Large intestine (tissue), 3 donors: ENCODE data around the gene SPTBN2. TPM values are rescaled to one million over a fixed set of nuclear protein-coding genes. Genes with fewer than 3 reads are reported as not detected.
"Not testable (repeated sequence)": the region's sequence is repeated elsewhere in the genome, so short reads cannot be mapped to it uniquely, and the experiment has no call there.

Experiments
- DNase-seq, 2 donors: peaks; one replicate each; pipeline versions ENCODE4 v3.0.0 to v3.0.0-alpha.2; 2013
- H3K27ac ChIP-seq: one replicate; pipeline ENCODE4 v1.5.1; 2013; ENCODE audit warnings: low read length
- H3K27me3 ChIP-seq: 2 replicates; pipeline ENCODE4 v1.6.1; 2013; ENCODE audit warnings: low read length; ENCODE audit not compliant: control insufficient read depth, insufficient read depth
- H3K36me3 ChIP-seq: 2 replicates; pipeline ENCODE4 v1.6.1; 2013; ENCODE audit warnings: low read length; ENCODE audit not compliant: control insufficient read depth, insufficient read depth
- H3K4me1 ChIP-seq: one replicate; pipeline ENCODE4 v1.6.1; 2013; ENCODE audit warnings: low read length; ENCODE audit not compliant: control insufficient read depth, insufficient read depth
- H3K4me3 ChIP-seq: one replicate; pipeline ENCODE4 v1.5.1; 2013; ENCODE audit warnings: low read length
- H3K9me3 ChIP-seq: one replicate; pipeline ENCODE4 v1.6.1; 2013; ENCODE audit warnings: mild to moderate bottlenecking, low read depth, low read length, moderate library complexity; ENCODE audit not compliant: control insufficient read depth
- WGBS: methylation state at CpG from one replicate; pipeline ENCODE4 v1.1.5; 2013; ENCODE audit warnings: low lambda C conversion rate; ENCODE audit not compliant: insufficient coverage; 5-methylcytosine and 5-hydroxymethylcytosine counted together
- polyA plus RNA-seq: library from polyadenylated mRNA; unstranded; fragments of 120-200 nt; gene quantifications from one replicate; pipeline ENCODE4 v1.2.1, GENCODE V29; 2013

Gene SPTBN2
- polyA plus RNA-seq, 1 donor, result 7.1 TPM

- H3K36me3 ChIP-seq, DNase-seq, H3K9me3 ChIP-seq, H3K27ac ChIP-seq, H3K4me3 ChIP-seq: not testable (repeated sequence)
- WGBS, result 100% methylated on average over 1 of the region's 5 CpGs
- Histone ChIP-seq H3K4me1 (peaks cover 23% of the 10 kb centered on the region), H3K27me3 (peaks cover 37% of the 10 kb centered on the region)
Observed at GRCh38 chr11:66724167-66724566, 4.8 kb downstream of the SPTBN2 start.

- no peak overlapping the region for H3K4me3 ChIP-seq
- peaks cover 28% of the 10 kb centered on the region for H3K4me1 ChIP-seq
- H3K36me3 ChIP-seq, result no peaks in the 10 kb centered on the region
- H3K27me3 ChIP-seq, result peaks cover 33% of the 10 kb centered on the region
- H3K9me3 ChIP-seq, result peaks cover 3% of the 10 kb centered on the region
- no peak overlapping the region for H3K27ac ChIP-seq
- no CpG with 5 or more reads among the region's 5 CpGs for WGBS
- DNase-seq, result no peak
Observed at GRCh38 chr11:66723693-66724092, 5.3 kb downstream of the SPTBN2 start.

- peaks cover 29% of the 10 kb centered on the region for H3K27me3 ChIP-seq
- H3K4me3 ChIP-seq, result no peak overlapping the region
- no CpG with 5 or more reads among the region's 16 CpGs for WGBS
Observed at GRCh38 chr11:66722745-66723651, 6.0 kb downstream of the SPTBN2 start.

GRCh38 chr11:66721939-66722338 lies 7.1 kb downstream of the SPTBN2 start:
- H3K27me3 ChIP-seq, result peaks cover 22% of the 10 kb centered on the region
- H3K27ac ChIP-seq, result no peak overlapping the region
- no peaks in the 10 kb centered on the region for H3K36me3 ChIP-seq
- no peak for DNase-seq
- no peaks in the 10 kb centered on the region for H3K9me3 ChIP-seq
- peaks cover 35% of the 10 kb centered on the region for H3K4me1 ChIP-seq
- no peak overlapping the region for H3K4me3 ChIP-seq
- no CpG with 5 or more reads among the region's 9 CpGs for WGBS

More at GRCh38 chr11:66722745-66723651, 6.0 kb downstream of the SPTBN2 start:
- Histone ChIP-seq H3K36me3 (no peaks in the 10 kb centered on the region), H3K4me1 (peaks cover 34% of the 10 kb centered on the region), H3K27ac (no peak overlapping the region), H3K9me3 (peaks cover 3% of the 10 kb centered on the region)
- DNase-seq, result no peak

GRCh38 chr11:66720899-66721470 lies 8.0 kb downstream of the SPTBN2 start:
- H3K4me1 ChIP-seq, result peaks cover 35% of the 10 kb centered on the region
- no peaks in the 10 kb centered on the region for H3K9me3 ChIP-seq
- no CpG with 5 or more reads among the region's 13 CpGs for WGBS
- peak overlapping the region; percentile 39 for H3K27ac ChIP-seq
- no peak for DNase-seq
- H3K36me3 ChIP-seq, result no peaks in the 10 kb centered on the region
- H3K27me3 ChIP-seq, result peaks cover 13% of the 10 kb centered on the region
- no peak overlapping the region for H3K4me3 ChIP-seq

- Histone ChIP-seq H3K9me3 (no peaks in the 10 kb centered on the region), H3K4me1 (peaks cover 35% of the 10 kb centered on the region), H3K36me3 (no peaks in the 10 kb centered on the region), H3K27me3 (peaks cover 7% of the 10 kb centered on the region), H3K27ac (peak overlapping the region; percentile 39), H3K4me3 (no peak overlapping the region)
- DNase-seq, result peak; percentile 70 to 82
- WGBS, result 24% methylated on average over 3 of the region's 15 CpGs
Observed at GRCh38 chr11:66720223-66720898, 8.7 kb downstream of the SPTBN2 start.

GRCh38 chr11:66719111-66719872 lies 9.7 kb downstream of the SPTBN2 start:
- H3K4me3 ChIP-seq, result no peak overlapping the region
- no peaks in the 10 kb centered on the region for H3K36me3 ChIP-seq
- DNase-seq, result no peak
- H3K4me1 ChIP-seq, result peaks cover 35% of the 10 kb centered on the region
- WGBS, result no CpG with 5 or more reads among the region's 8 CpGs
- H3K9me3 ChIP-seq, result no peaks in the 10 kb centered on the region
- no peaks in the 10 kb centered on the region for H3K27me3 ChIP-seq
- peak overlapping the region; percentile 39 for H3K27ac ChIP-seq

- Histone ChIP-seq H3K4me1 (peaks cover 35% of the 10 kb centered on the region), H3K27me3 (no peaks in the 10 kb centered on the region), H3K27ac (peak overlapping the region; percentile 14), H3K4me3 (peak overlapping the region; percentile 25), H3K36me3 (no peaks in the 10 kb centered on the region), H3K9me3 (no peaks in the 10 kb centered on the region)
- DNase-seq, result peak; percentile 85 to 90
- WGBS, result no CpG with 5 or more reads among the region's 26 CpGs
Observed at GRCh38 chr11:66718320-66718971, 10.6 kb downstream of the SPTBN2 start.

- H3K4me3 ChIP-seq, result peak overlapping the region; percentile 25
- no peaks in the 10 kb centered on the region for H3K9me3 ChIP-seq
- no peaks in the 10 kb centered on the region for H3K36me3 ChIP-seq
- H3K4me1 ChIP-seq, result peaks cover 35% of the 10 kb centered on the region
- DNase-seq, result no peak
- WGBS, result no CpG with 5 or more reads among the region's 14 CpGs
- no peaks in the 10 kb centered on the region for H3K27me3 ChIP-seq
- H3K27ac ChIP-seq, result no peak overlapping the region
Observed at GRCh38 chr11:66717925-66718319, 11.1 kb downstream of the SPTBN2 start.
